Effector memory CD8-positive, alpha-beta T cell (primary cell): ENCODE data around the gene CABP1.
"Not testable (repeated sequence)": the region's sequence is repeated elsewhere in the genome, so short reads cannot be mapped to it uniquely, and the experiment has no call there.

Source experiments
- ATAC-seq: fragments of 150-1000 bp; cut with Tn5 transposase; replicated peaks from 2 replicates; pipeline ENCODE4 v1.10.0; 2021; ENCODE audit warnings: mild to moderate bottlenecking, moderate library complexity
- DNase-seq, 3 experiments: peaks; one replicate each; pipeline ENCODE4 v3.0.0; 2021
- H3K27ac Mint-ChIP-seq, 2 donors: one replicate each; pipeline ENCODE4 v1.8.0; 2022; ENCODE audit warnings: mild to moderate bottlenecking in 2 of 2, mixed read lengths in 2 of 2, moderate library complexity in 2 of 2
- H3K27me3 Mint-ChIP-seq, 2 donors: one replicate each; pipeline ENCODE4 v1.8.0; 2022; ENCODE audit warnings: mixed read lengths in 2 of 2
- H3K36me3 Mint-ChIP-seq: one replicate; pipeline ENCODE4 v1.8.0; 2022; ENCODE audit warnings: mild to moderate bottlenecking, moderate library complexity, mixed read lengths; ENCODE audit not compliant: insufficient read depth
- H3K4me1 Mint-ChIP-seq, 2 donors: one replicate each; pipeline ENCODE4 v1.8.0; 2022; ENCODE audit warnings: low read depth in 2 of 2, mixed read lengths in 2 of 2
- H3K4me3 Mint-ChIP-seq, 2 donors: one replicate each; pipeline ENCODE4 v1.8.0; 2022; ENCODE audit warnings: mild to moderate bottlenecking in 2 of 2, mixed read lengths in 2 of 2, moderate library complexity in 2 of 2
- H3K9me3 Mint-ChIP-seq, 2 donors: one replicate each; pipeline ENCODE4 v1.8.0; 2022; ENCODE audit warnings: mixed read lengths in 2 of 2
- total RNA-seq, 9 experiments: gene quantifications; one replicate each; lab custom pipeline; 2026; lab: John Stamatoyannopoulos, UW

Gene CABP1
- 0 to 0.20 (median 0.07) reads per million in 9 experiments for total RNA-seq

GRCh38 chr12:120639771-120640721 is at the start of gene CABP1:
Gene CABP1 (plus strand): TSS chr12:120640626. CDS start chr12:120640686, 60 bp downstream.
- ATAC-seq (peak; percentile 72), DNase-seq (peak; percentile 23 to 47 (median 45))
- H3K4me1 Mint-ChIP-seq, result peaks cover 5% of the 10 kb centered on the region in 2 donors
- H3K27me3 Mint-ChIP-seq, result peaks cover 37 to 58% of the 10 kb centered on the region in 2 donors
- no peak within 1 kb of the TSS for H3K27ac Mint-ChIP-seq
- H3K36me3 Mint-ChIP-seq, result no peaks in the 10 kb centered on the region
- peak within 1 kb of the TSS; percentile 75 to 78 for H3K4me3 Mint-ChIP-seq
- H3K9me3 Mint-ChIP-seq, result no peaks in the 10 kb centered on the region

GRCh38 chr12:120590741-120591407 is 49.6 kb upstream of the CABP1 start:
- no peak for ATAC-seq
- no peak overlapping the region for H3K27ac Mint-ChIP-seq

GRCh38 chr12:120592121-120593049 is 48.0 kb upstream of the CABP1 start:
- no peak overlapping the region for H3K27ac Mint-ChIP-seq
- H3K4me1 Mint-ChIP-seq, result no peaks in the 10 kb centered on the region
- ATAC-seq (no peak), DNase-seq (no peak)
- H3K9me3 Mint-ChIP-seq, result no peaks in the 10 kb centered on the region
- H3K27me3 Mint-ChIP-seq, result peaks cover 3 to 17% of the 10 kb centered on the region in 2 donors
- H3K36me3 Mint-ChIP-seq, result no peaks in the 10 kb centered on the region
- H3K4me3 Mint-ChIP-seq, result no peak overlapping the region

More at GRCh38 chr12:120590741-120591407, 49.6 kb upstream of the CABP1 start:
- peaks cover 0 to 10% of the 10 kb centered on the region in 2 donors for H3K27me3 Mint-ChIP-seq
- no peaks in the 10 kb centered on the region for H3K4me1 Mint-ChIP-seq
- no peaks in the 10 kb centered on the region for H3K9me3 Mint-ChIP-seq
- no peaks in the 10 kb centered on the region for H3K36me3 Mint-ChIP-seq
- DNase-seq, result no peak
- no peak overlapping the region for H3K4me3 Mint-ChIP-seq

GRCh38 chr12:120596901-120597300 is 43.5 kb upstream of the CABP1 start:
- DNase-seq, result no peak
- ATAC-seq, result no peak
- no peaks in the 10 kb centered on the region for H3K9me3 Mint-ChIP-seq
- peaks cover 33 to 49% of the 10 kb centered on the region in 2 donors for H3K27me3 Mint-ChIP-seq
- no peaks in the 10 kb centered on the region for H3K4me1 Mint-ChIP-seq
- no peak overlapping the region for H3K27ac Mint-ChIP-seq
- H3K4me3 Mint-ChIP-seq, result no peak overlapping the region
- H3K36me3 Mint-ChIP-seq, result no peaks in the 10 kb centered on the region

GRCh38 chr12:120597861-120598260 is 42.6 kb upstream of the CABP1 start:
- H3K27ac Mint-ChIP-seq, result no peak overlapping the region

GRCh38 chr12:120598674-120599463 is 41.6 kb upstream of the CABP1 start:
- Mint-ChIP-seq H3K27me3 (peaks cover 43 to 60% of the 10 kb centered on the region in 2 donors), H3K27ac (no peak overlapping the region), H3K4me1 (no peaks in the 10 kb centered on the region), H3K9me3 (no peaks in the 10 kb centered on the region), H3K36me3 (no peaks in the 10 kb centered on the region), H3K4me3 (no peak overlapping the region)
- no peak for DNase-seq
- ATAC-seq, result peak; percentile 40

More at GRCh38 chr12:120597861-120598260, 42.6 kb upstream of the CABP1 start:
- no peaks in the 10 kb centered on the region for H3K9me3 Mint-ChIP-seq
- ATAC-seq, result no peak
- no peaks in the 10 kb centered on the region for H3K36me3 Mint-ChIP-seq
- peaks cover 43 to 58% of the 10 kb centered on the region in 2 donors for H3K27me3 Mint-ChIP-seq
- no peak for DNase-seq
- no peak overlapping the region for H3K4me3 Mint-ChIP-seq
- no peaks in the 10 kb centered on the region for H3K4me1 Mint-ChIP-seq

GRCh38 chr12:120599672-120600552 is 40.5 kb upstream of the CABP1 start:
- no peaks in the 10 kb centered on the region for H3K4me1 Mint-ChIP-seq
- H3K9me3 Mint-ChIP-seq, result no peaks in the 10 kb centered on the region
- no peak overlapping the region for H3K4me3 Mint-ChIP-seq
- no peak overlapping the region for H3K27ac Mint-ChIP-seq
- DNase-seq (no peak), ATAC-seq (no peak)
- peaks cover 43 to 60% of the 10 kb centered on the region in 2 donors for H3K27me3 Mint-ChIP-seq
- H3K36me3 Mint-ChIP-seq, result no peaks in the 10 kb centered on the region

- not testable (repeated sequence) for H3K4me3 Mint-ChIP-seq, H3K9me3 Mint-ChIP-seq, H3K36me3 Mint-ChIP-seq, DNase-seq, ATAC-seq, H3K27ac Mint-ChIP-seq, H3K4me1 Mint-ChIP-seq
- peaks cover 39 to 52% of the 10 kb centered on the region in 2 donors for H3K27me3 Mint-ChIP-seq
Measured at GRCh38 chr12:120602416-120602815, 38.0 kb upstream of the CABP1 start.

GRCh38 chr12:120610560-120610959 is 29.9 kb upstream of the CABP1 start:
- peaks cover 16 to 39% of the 10 kb centered on the region in 2 donors for H3K27me3 Mint-ChIP-seq
- H3K27ac Mint-ChIP-seq, result no peak overlapping the region
- no peak overlapping the region for H3K4me3 Mint-ChIP-seq
- ATAC-seq (no peak), DNase-seq (no peak)
- H3K36me3 Mint-ChIP-seq, result no peaks in the 10 kb centered on the region
- no peaks in the 10 kb centered on the region for H3K4me1 Mint-ChIP-seq
- H3K9me3 Mint-ChIP-seq, result no peaks in the 10 kb centered on the region

GRCh38 chr12:120611534-120611933 is 28.9 kb upstream of the CABP1 start:
- not testable (repeated sequence) for DNase-seq, H3K4me3 Mint-ChIP-seq, H3K4me1 Mint-ChIP-seq, H3K27ac Mint-ChIP-seq, H3K9me3 Mint-ChIP-seq, H3K36me3 Mint-ChIP-seq, ATAC-seq
- peaks cover 16 to 36% of the 10 kb centered on the region in 2 donors for H3K27me3 Mint-ChIP-seq

- no peaks in the 10 kb centered on the region for H3K36me3 Mint-ChIP-seq
- no peak overlapping the region for H3K27ac Mint-ChIP-seq
- no peaks in the 10 kb centered on the region for H3K4me1 Mint-ChIP-seq
- H3K27me3 Mint-ChIP-seq, result peaks cover 29 to 48% of the 10 kb centered on the region in 2 donors
- no peak for DNase-seq
- H3K9me3 Mint-ChIP-seq, result no peaks in the 10 kb centered on the region
- no peak overlapping the region for H3K4me3 Mint-ChIP-seq
- ATAC-seq, result no peak
Measured at GRCh38 chr12:120614848-120615247, 25.6 kb upstream of the CABP1 start.
